HFFc6 (cell line): ENCODE results near the gene ZMYND19. TPM values are rescaled to one million over a fixed set of nuclear protein-coding genes. Genes with fewer than 3 reads are reported as not detected.
"Not testable (repeated sequence)": the region's sequence is repeated elsewhere in the genome, so short reads cannot be mapped to it uniquely, and the experiment has no call there.

Experiments used
- DNase-seq: peaks from one replicate; pipeline ENCODE4 v3.0.0-alpha.2; 2018
- H3K27ac Mint-ChIP-seq: 2 replicates; pipeline ENCODE4 v1.8.0; 2020; ENCODE audit warnings: mild to moderate bottlenecking, mixed read lengths
- H3K27me3 Mint-ChIP-seq: 2 replicates; pipeline ENCODE4 v1.8.0; 2021; ENCODE audit warnings: mild to moderate bottlenecking, moderate library complexity, mixed read lengths; ENCODE audit not compliant: insufficient read depth
- H3K36me3 Mint-ChIP-seq: 2 replicates; pipeline ENCODE4 v1.8.0; 2021; ENCODE audit warnings: low read depth, mixed read lengths
- H3K4me1 Mint-ChIP-seq: 2 replicates; pipeline ENCODE4 v1.8.0; 2020; ENCODE audit warnings: low read depth, mixed read lengths
- H3K4me3 Mint-ChIP-seq: 2 replicates; pipeline ENCODE4 v1.8.0; 2020; ENCODE audit warnings: mild to moderate bottlenecking, moderate library complexity, mixed read lengths
- H3K9me3 Mint-ChIP-seq: 2 replicates; pipeline ENCODE4 v1.8.0; 2020; ENCODE audit warnings: mild to moderate bottlenecking, mixed read lengths
- total RNA-seq, 6 experiments: library from RNA; stranded (reverse); fragmentation: NEBNext Ultra II Directional; extraction: Animal tissue kit (Norgen Biotek cat#: 25700); gene quantifications; 2 replicates in 1 of 6; 3 replicates in 5 of 6; pipeline ENCODE4 v1.2.3, GENCODE V29; 2021
- TF ChIP-seq, protein P1 (sequence below): fragments of 200-600 bp; sonication (generic); IDR thresholded peaks from 2 replicates; pipeline ENCODE4 v1.5.0; 2021; ENCODE audit warnings: antibody characterized with exemption, mild to moderate bottlenecking

The ZMYND19 gene
- total RNA-seq, 6 experiments from 2014 or later = 23.9 to 34.4 (median 25.4) TPM

DNA sequence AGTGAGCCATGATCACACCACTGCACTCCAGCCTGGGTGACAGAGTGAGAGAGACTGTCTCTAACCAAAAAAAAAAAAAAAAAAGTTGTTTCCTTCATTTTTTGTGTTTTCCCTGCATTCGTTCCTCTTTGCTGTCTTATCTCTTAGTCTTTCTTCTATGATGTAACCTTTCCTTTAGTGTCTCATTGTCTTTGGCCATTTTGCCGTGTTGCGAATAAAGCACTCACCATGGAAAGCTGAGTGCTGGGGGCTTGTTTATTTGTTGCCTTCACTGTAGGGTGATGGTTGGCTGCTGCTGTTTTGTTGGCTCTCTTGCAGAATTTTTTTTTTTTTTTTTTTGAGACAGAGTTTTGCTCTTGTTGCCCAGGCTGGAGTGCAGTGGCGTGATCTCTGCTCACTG, 36.2 kb upstream of the ZMYND19 start:
- TF ChIP-seq, protein P1, sequence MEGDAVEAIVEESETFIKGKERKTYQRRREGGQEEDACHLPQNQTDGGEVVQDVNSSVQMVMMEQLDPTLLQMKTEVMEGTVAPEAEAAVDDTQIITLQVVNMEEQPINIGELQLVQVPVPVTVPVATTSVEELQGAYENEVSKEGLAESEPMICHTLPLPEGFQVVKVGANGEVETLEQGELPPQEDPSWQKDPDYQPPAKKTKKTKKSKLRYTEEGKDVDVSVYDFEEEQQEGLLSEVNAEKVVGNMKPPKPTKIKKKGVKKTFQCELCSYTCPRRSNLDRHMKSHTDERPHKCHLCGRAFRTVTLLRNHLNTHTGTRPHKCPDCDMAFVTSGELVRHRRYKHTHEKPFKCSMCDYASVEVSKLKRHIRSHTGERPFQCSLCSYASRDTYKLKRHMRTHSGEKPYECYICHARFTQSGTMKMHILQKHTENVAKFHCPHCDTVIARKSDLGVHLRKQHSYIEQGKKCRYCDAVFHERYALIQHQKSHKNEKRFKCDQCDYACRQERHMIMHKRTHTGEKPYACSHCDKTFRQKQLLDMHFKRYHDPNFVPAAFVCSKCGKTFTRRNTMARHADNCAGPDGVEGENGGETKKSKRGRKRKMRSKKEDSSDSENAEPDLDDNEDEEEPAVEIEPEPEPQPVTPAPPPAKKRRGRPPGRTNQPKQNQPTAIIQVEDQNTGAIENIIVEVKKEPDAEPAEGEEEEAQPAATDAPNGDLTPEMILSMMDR = no peak
- DNase-seq = no peak
- Mint-ChIP-seq H3K27ac (no peak overlapping the region), H3K27me3 (peaks cover 1% of the 10 kb centered on the region; the same call in 1 of the 2 replicates), H3K4me1 (peaks cover 26% of the 10 kb centered on the region), H3K4me3 (no peak overlapping the region), H3K9me3 (no peaks in the 10 kb centered on the region), H3K36me3 (peaks cover 7% of the 10 kb centered on the region)

DNA sequence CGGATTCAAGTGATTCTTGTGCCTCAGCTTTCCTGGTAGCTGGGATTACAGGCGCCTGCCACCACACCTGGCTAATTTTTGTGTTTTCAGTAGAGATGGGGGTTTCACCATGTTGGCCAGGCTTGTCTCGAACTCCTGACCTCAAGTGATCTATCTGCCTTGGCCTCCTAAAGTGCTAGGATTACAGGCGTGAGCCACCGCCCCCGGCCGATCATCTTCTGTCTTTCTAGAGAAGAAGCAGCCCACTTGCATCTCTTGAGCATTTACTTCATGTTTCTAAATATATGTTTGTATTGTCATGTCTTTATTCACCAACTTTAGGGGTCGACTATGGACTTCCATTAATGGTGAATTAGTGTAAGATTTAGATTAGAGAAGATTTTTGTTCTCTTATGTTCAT, 31.9 kb upstream of the ZMYND19 start:
- Mint-ChIP-seq H3K27ac (peak overlapping the region; percentile 43), H3K4me1 (peaks cover 29% of the 10 kb centered on the region), H3K36me3 (peaks cover 15% of the 10 kb centered on the region)
- H3K27me3 Mint-ChIP-seq, DNase-seq, H3K9me3 Mint-ChIP-seq, H3K4me3 Mint-ChIP-seq: not testable (repeated sequence)

DNA sequence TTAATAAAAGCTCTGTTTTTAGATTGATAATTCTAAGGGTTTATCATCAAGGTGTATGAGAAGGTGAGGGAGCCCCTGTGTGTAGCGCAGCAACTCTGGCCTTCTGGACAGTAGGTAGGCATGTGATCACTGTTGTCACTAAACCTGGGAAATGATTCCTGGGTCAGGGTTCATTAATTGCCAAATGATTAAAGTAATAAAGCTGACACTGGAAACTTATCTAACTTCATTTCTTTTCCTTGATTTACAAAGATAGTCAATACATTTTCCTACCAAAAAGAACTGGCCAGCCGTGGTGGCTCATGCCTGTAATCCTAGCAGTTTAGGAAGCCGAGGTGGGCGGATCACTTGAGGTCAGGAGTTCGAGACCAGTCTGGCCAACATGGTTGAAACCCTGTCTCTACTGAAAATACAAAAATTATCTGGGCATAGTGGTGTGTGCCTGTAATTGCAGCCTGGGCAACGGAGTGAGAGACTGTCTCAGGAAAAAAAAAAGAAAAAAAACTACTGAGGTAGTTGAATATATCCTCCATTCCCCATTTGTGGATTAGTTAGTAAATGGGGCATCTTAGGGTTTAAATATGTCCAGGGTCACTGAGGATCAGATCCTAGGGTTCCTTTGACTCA, 30.9 kb upstream of the ZMYND19 start:
- DNase-seq = peak; percentile 42
- Mint-ChIP-seq H3K4me1 (peaks cover 31% of the 10 kb centered on the region), H3K4me3 (no peak overlapping the region; the same call in 1 of the 2 replicates), H3K27me3 (peaks cover 7% of the 10 kb centered on the region), H3K27ac (peak overlapping the region; percentile 31; the same call in 1 of the 2 replicates), H3K9me3 (no peaks in the 10 kb centered on the region), H3K36me3 (peaks cover 16% of the 10 kb centered on the region)
- TF ChIP-seq, protein P1 = peak; percentile 72

DNA sequence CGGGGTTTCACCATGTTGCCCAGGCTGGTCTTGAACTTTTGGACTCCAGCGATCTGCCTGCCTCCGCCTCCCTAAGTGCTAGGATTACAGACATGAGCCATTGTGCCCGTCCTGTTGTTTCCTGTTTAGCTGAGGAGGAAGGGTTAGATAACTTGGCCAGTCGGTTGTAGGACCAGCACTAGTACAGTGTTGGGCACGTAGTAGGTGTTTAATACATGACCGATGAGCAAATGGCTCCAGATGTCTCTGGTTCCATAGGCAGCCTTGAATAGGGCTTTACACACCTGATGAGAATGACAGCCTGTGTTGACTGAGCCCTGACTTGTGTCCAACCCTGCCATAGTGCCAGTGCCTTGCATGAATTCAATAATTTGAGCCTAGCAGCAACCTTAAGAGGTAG, 30.3 kb upstream of the ZMYND19 start:
- peaks cover 7% of the 10 kb centered on the region for H3K27me3 Mint-ChIP-seq
- H3K4me1 Mint-ChIP-seq = peaks cover 31% of the 10 kb centered on the region
- peak overlapping the region; percentile 96 for H3K4me3 Mint-ChIP-seq
- DNase-seq = no peak
- H3K9me3 Mint-ChIP-seq = no peaks in the 10 kb centered on the region
- TF ChIP-seq, protein P1 = no peak
- no peak overlapping the region for H3K27ac Mint-ChIP-seq
- H3K36me3 Mint-ChIP-seq = peaks cover 16% of the 10 kb centered on the region

DNA sequence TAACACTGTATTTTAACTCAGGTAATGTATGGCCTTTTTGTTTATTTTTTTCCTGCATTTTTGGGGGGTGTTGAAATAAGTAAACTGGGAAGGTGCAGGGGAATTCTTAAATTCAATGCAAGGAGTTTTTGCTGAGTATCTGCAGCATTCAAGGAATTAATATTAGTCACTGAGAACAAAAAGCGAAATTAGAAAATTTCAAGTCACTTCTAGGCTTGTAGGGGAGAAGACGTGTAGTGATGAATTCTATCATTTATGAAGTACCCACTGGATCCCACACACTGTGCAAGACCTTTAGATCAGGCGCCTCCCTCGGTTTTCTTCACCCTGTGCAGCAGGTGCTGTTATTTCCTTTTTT, 29.7 kb upstream of the ZMYND19 start:
- Mint-ChIP-seq H3K36me3 (peaks cover 16% of the 10 kb centered on the region), H3K27me3 (peaks cover 7% of the 10 kb centered on the region), H3K27ac (peak overlapping the region; percentile 91), H3K4me1 (peaks cover 31% of the 10 kb centered on the region), H3K4me3 (peak overlapping the region; percentile 96), H3K9me3 (no peaks in the 10 kb centered on the region)
- TF ChIP-seq, protein P1 = no peak
- no peak for DNase-seq

DNA sequence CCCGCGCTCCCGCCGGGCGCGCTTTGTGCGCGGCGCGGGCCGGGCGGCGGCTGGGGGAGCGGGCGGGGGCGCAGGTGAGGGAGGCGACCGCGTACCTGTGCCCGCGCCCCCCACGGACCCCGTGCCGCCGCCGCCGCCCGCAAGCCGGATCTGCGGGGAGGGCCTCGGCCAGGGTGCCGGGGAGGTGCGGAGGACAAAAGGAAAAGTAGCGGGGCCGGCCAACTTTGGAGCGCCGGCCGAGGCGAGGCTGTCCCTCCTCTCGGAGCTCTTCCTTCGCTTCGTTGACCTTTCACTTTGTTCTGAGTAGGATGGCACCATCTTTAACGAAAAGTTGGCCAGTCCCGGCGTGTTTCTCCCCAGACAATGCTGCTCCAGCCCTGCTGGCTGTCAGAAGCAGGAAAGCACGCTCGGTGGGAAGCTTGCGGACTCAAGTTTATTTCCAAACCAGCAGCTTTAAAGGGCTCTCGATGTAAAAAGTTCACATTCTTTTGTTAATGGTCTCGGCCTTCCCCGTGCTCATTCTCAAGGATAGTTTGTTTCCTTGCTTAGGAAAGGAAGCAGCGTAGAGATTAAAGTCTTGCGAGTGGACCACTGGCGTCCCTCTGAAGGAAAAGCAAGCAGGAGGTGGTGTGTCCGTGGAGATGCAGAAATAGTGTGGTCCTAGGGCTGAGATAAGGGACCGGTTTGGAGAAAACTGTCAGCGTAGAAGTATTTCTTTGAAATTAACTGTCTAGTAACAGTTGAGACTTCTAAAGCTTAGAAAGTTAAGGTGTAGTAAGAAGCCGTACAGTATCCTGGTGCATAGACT, 29.1 kb upstream of the ZMYND19 start:
- Mint-ChIP-seq H3K27ac (peak overlapping the region; percentile 91), H3K9me3 (no peaks in the 10 kb centered on the region), H3K36me3 (peaks cover 19% of the 10 kb centered on the region), H3K4me3 (peak overlapping the region; percentile 96), H3K27me3 (peaks cover 6% of the 10 kb centered on the region), H3K4me1 (peaks cover 31% of the 10 kb centered on the region)
- peak; percentile 27 for DNase-seq
- TF ChIP-seq, protein P1 = no peak
